Upper lobe of left lung (tissue), 6 donors: ENCODE measurements around the gene UQCC2. TPM values are rescaled to one million over a fixed set of nuclear protein-coding genes. Genes with fewer than 3 reads are reported as not detected.

Experiments used
- ATAC-seq, 2 donors: fragments of 200-7000 bp; cut with Tn5 transposase; one replicate each; pipeline ENCODE4 v1.9.1; 2022; ENCODE audit warnings: mild to moderate bottlenecking in 2 of 2, moderate library complexity in 2 of 2; ENCODE audit not compliant: low FRiP score in 2 of 2
- DNase-seq, 2 donors: peaks; one replicate each; pipeline ENCODE4 v3.0.0-alpha.2; 2019 to 2020
- H3K27ac ChIP-seq, 4 donors: fragments of 200-600 bp; sonication (generic); one replicate each; pipeline ENCODE4 v1.5.1; 2016 to 2019
- H3K27me3 ChIP-seq, 4 donors: fragments of 200-600 bp; sonication (generic); one replicate each; pipeline ENCODE4 v1.5.1; 2017 to 2019
- H3K36me3 ChIP-seq, 4 donors: fragments of 200-600 bp; sonication (generic); one replicate each; pipeline ENCODE4 v1.5.1; 2016 to 2019
- H3K4me1 ChIP-seq, 4 donors: fragments of 200-600 bp; sonication (generic); one replicate each; pipeline ENCODE4 v1.5.1; 2018 to 2019
- H3K4me3 ChIP-seq, 4 donors: fragments of 200-600 bp; sonication (generic); one replicate each; pipeline ENCODE4 v1.5.1; 2017 to 2019; ENCODE audit warnings: mild to moderate bottlenecking in 2 of 4, moderate library complexity in 1 of 4
- H3K9me3 ChIP-seq, 4 donors: fragments of 200-600 bp; sonication (generic); one replicate each; pipeline ENCODE4 v1.5.1; 2018 to 2019
- EP300 ChIP-seq, 4 donors: sonication (generic); formaldehyde crosslinking; IDR thresholded peaks; one replicate each; pipeline ENCODE4 v1.5.1; 2017; ENCODE audit warnings: antibody characterized with exemption in 4 of 4, control low read depth in 2 of 4
- POLR2A ChIP-seq, 4 donors: fragments of 450-650 bp; IDR thresholded peaks; one replicate each; pipeline ENCODE4 v1.5.1; 2016 to 2017; ENCODE audit warnings: antibody characterized with exemption in 4 of 4, mild to moderate bottlenecking in 2 of 4
- POLR2AphosphoS5 ChIP-seq, 2 donors: sonication (generic); formaldehyde crosslinking; IDR thresholded peaks; one replicate each; pipeline ENCODE4 v1.5.1; 2017; ENCODE audit warnings: antibody characterized with exemption in 2 of 2
- WGBS, 2 donors: methylation state at CpG; one replicate each; pipeline ENCODE4 v1.1.5; 2017 to 2018; 5-methylcytosine and 5-hydroxymethylcytosine counted together
- total RNA-seq, 6 donors: library from RNA; depleted of rRNA in 4 of 6; stranded (reverse); fragments of >200 nt in 4 of 6; gene quantifications; one replicate each; pipeline versions ENCODE4 v1.1.0 to v1.2.1, GENCODE V29; 2016 to 2021
- TF ChIP-seq, protein P1 (sequence below), 6 experiments: fragments of 450-650 bp in 4 of 6; fragments of 200-600 bp in 2 of 6; sonication (generic) in 2 of 6; IDR thresholded peaks; one replicate each; pipeline ENCODE4 v1.5.1; 2016 to 2019; ENCODE audit warnings: antibody characterized with exemption in 6 of 6
- donor health status: DM: no; HTN: no; CAD: no; lungs with moderate emphysema.
- donor health status: DM: no; HTN: yes; CAD: no; lungs with severe emphysema.

The UQCC2 gene
- total RNA-seq, 6 donors from 2014 or later, result 8.9 to 53.0 (median 18.2) TPM

GRCh38 chr6:33739571-33739970 is 28.1 kb upstream of the UQCC2 start:
- 43 to 73% methylated on average over 1 to 5 of the region's 5 CpGs for WGBS, 2 donors
- ATAC-seq, result no peak
- TF ChIP-seq EP300 (IDR thresholded peaks at IDR 0.05), result no peak
- no peak for TF ChIP-seq POLR2AphosphoS5 (IDR thresholded peaks at IDR 0.05)
- TF ChIP-seq, protein P1, sequence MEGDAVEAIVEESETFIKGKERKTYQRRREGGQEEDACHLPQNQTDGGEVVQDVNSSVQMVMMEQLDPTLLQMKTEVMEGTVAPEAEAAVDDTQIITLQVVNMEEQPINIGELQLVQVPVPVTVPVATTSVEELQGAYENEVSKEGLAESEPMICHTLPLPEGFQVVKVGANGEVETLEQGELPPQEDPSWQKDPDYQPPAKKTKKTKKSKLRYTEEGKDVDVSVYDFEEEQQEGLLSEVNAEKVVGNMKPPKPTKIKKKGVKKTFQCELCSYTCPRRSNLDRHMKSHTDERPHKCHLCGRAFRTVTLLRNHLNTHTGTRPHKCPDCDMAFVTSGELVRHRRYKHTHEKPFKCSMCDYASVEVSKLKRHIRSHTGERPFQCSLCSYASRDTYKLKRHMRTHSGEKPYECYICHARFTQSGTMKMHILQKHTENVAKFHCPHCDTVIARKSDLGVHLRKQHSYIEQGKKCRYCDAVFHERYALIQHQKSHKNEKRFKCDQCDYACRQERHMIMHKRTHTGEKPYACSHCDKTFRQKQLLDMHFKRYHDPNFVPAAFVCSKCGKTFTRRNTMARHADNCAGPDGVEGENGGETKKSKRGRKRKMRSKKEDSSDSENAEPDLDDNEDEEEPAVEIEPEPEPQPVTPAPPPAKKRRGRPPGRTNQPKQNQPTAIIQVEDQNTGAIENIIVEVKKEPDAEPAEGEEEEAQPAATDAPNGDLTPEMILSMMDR (IDR thresholded peaks at IDR 0.05), result no peak
- no peak for TF ChIP-seq POLR2A (IDR thresholded peaks at IDR 0.05)
- Histone ChIP-seq H3K9me3 (no peaks in the 10 kb centered on the region), H3K27me3 (no peaks in the 10 kb centered on the region), H3K27ac (no peak overlapping the region), H3K4me3 (no peak overlapping the region), H3K4me1 (peaks cover 0 to 9% (median 3%) of the 10 kb centered on the region in 4 donors), H3K36me3 (peaks cover 0 to 8% (median 3%) of the 10 kb centered on the region in 4 donors)
- DNase-seq, result no peak

GRCh38 chr6:33738879-33739278 is 27.4 kb upstream of the UQCC2 start:
- H3K27me3 ChIP-seq, result no peaks in the 10 kb centered on the region
- DNase-seq (no peak), ATAC-seq (no peak)
- no peak overlapping the region for H3K27ac ChIP-seq
- WGBS, 2 donors, result 91 to 100% methylated on average over 4 to 5 of the region's 5 CpGs
- no peak overlapping the region for H3K4me3 ChIP-seq
- H3K36me3 ChIP-seq, result peaks cover 0 to 11% (median 5%) of the 10 kb centered on the region in 4 donors
- H3K9me3 ChIP-seq, result no peaks in the 10 kb centered on the region
- peaks cover 0 to 9% (median 3%) of the 10 kb centered on the region in 4 donors for H3K4me1 ChIP-seq
- TF ChIP-seq EP300 (IDR thresholded peaks at IDR 0.05) (no peak), POLR2A (IDR thresholded peaks at IDR 0.05) (no peak), POLR2AphosphoS5 (IDR thresholded peaks at IDR 0.05) (no peak)
- TF ChIP-seq, protein P1 (IDR thresholded peaks at IDR 0.05), result no peak

- no peak for TF ChIP-seq POLR2AphosphoS5 (IDR thresholded peaks at IDR 0.05)
- no peaks in the 10 kb centered on the region for H3K27me3 ChIP-seq
- 84 to 89% methylated on average over 8 to 9 of the region's 9 CpGs for WGBS, 2 donors
- peaks cover 0 to 17% (median 5%) of the 10 kb centered on the region in 4 donors for H3K36me3 ChIP-seq
- ATAC-seq (no peak), DNase-seq (no peak)
- no peak overlapping the region for H3K4me3 ChIP-seq
- H3K9me3 ChIP-seq, result no peaks in the 10 kb centered on the region
- H3K4me1 ChIP-seq, result peaks cover 0 to 9% (median 3%) of the 10 kb centered on the region in 4 donors
- H3K27ac ChIP-seq, result no peak overlapping the region
These were observed 26.7 kb upstream of the UQCC2 start for GRCh38 chr6:33738153-33738552.

GRCh38 chr6:33737267-33738026 is 25.9 kb upstream of the UQCC2 start:
- H3K27me3 ChIP-seq, result no peaks in the 10 kb centered on the region
- H3K4me3 ChIP-seq, result no peak overlapping the region
- H3K36me3 ChIP-seq, result peaks cover 0 to 21% (median 5%) of the 10 kb centered on the region in 4 donors
- TF ChIP-seq, protein P1 (IDR thresholded peaks at IDR 0.05), result no peak
- WGBS, 2 donors, result 82 to 84% methylated on average over 11 to 15 of the region's 15 CpGs
- H3K27ac ChIP-seq, result no peak overlapping the region
- no peaks in the 10 kb centered on the region for H3K9me3 ChIP-seq
- H3K4me1 ChIP-seq, result peaks cover 0 to 9% (median 3%) of the 10 kb centered on the region in 4 donors
- ATAC-seq (no peak), DNase-seq (no peak)

- DNase-seq (no peak), ATAC-seq (no peak)
- TF ChIP-seq, protein P1 (IDR thresholded peaks at IDR 0.05), result no peak
- TF ChIP-seq EP300 (IDR thresholded peaks at IDR 0.05) (no peak), POLR2A (IDR thresholded peaks at IDR 0.05) (no peak), POLR2AphosphoS5 (IDR thresholded peaks at IDR 0.05) (no peak)
- Histone ChIP-seq H3K9me3 (no peaks in the 10 kb centered on the region), H3K36me3 (peaks cover 0 to 24% (median 5%) of the 10 kb centered on the region in 4 donors), H3K27me3 (no peaks in the 10 kb centered on the region), H3K4me1 (peaks cover 0 to 10% (median 4%) of the 10 kb centered on the region in 4 donors), H3K27ac (no peak overlapping the region), H3K4me3 (no peak overlapping the region)
- whole genome bisulfite sequencing, 2 donors, result 75 to 81% methylated on average over 16 to 18 of the region's 18 CpGs
These were observed 23.7 kb upstream of the UQCC2 start for GRCh38 chr6:33735216-33735615.
